GM18499 (cell line): ENCODE results near the gene MOB1A.
A peak's percentile ranks its signal among the peaks of the same experiment; 100 is the strongest.
"Not testable (repeated sequence)": the region's sequence is repeated elsewhere in the genome, so short reads cannot be mapped to it uniquely, and the experiment has no call there.

ENCODE experiments used
- ATAC-seq: cut with Tn5 transposase; IDR thresholded peaks from one replicate; pipeline ENCODE4 v1.9.1; 2021; ENCODE audit warnings: moderate number of reproducible peaks; ENCODE audit not compliant: insufficient read depth, unreplicated experiment

MOB1A gene

DNA sequence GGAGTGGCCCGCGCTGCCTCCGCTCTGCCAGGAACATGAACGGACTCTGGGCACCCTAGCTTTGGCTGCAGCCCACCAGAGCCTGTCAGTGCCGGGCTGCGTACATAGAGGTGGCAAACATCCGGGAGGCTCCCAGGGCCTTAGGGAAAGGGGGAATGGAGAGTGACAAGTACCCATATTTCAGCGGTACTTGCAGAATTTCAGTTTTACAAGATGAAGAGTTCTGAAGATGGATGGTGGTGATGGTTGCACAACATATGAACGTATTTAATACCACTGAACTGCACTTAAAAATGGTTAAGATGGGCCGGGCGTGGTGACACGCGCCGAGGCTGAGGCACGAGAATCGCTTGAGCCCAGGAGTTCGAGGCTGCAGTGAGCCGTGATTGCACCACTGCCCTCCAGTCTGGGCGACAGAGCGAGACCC lies 20.6 kb upstream of the MOB1A start:
- no peak for ATAC-seq

DNA sequence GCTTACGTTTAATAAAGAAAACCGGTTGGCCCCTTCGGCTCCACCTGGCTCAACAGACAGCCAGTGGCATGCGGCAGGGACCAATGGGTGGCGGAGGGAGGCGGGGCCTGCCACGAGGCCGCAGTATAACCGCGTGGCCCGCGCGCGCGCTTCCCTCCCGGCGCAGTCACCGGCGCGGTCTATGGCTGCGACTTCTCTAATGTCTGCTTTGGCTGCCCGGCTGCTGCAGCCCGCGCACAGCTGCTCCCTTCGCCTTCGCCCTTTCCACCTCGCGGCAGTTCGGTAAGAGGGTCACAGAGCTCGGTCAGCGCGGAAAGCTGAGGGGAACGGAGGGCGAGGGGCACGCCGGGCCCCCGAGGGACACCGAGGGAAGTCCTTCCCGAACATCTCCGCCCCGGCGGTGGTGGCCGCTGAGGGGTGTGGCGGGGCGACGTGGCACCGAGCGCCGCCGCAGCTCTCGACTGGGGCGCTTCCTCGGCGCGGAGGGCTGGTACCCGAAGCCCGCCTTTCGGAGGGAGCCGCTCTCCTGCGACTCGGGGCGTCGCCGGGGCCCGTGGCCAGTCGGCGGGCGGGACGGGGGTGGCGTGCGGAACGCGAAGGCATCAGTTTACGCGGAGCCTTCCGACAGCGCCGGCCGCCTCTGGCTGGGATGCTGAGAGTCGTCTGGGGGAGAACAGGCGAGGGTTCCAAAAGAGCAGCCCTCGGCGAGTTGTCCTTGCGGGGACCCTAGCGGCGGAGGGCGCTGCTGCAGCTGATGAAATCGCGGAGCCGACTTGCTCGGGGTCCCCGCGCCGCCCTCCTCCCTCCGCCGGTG lies 20.0 kb upstream of the MOB1A start, which contains the start of gene MTHFD2:
Gene MTHFD2 (plus strand): TSS at position 155 of the 814 bp plus-strand sequence. CDS start 27 bp downstream, at position 182.
- peak; percentile 81 for ATAC-seq

DNA sequence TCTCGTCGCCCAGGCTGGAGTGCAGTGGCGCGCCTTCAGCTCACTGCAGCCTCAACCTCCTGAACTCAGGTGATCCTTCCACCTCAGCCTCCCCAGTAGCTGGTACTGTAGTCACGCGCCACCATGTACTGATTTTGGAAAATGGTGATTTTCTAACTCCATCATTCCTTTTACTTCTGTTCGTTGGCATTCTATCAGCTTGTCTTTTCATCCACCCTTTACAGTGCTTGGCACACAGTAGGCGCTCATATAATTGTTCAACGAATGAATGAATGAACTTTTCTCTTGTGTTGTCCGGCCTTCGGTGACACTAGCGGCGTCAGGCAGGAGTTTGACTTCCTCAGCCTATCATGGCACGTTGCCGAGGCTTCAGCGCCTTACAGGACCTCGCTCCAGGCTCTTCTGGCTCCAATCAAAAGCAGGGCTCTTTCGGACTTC lies 19.4 kb upstream of the MOB1A start:
- ATAC-seq, result no peak

DNA sequence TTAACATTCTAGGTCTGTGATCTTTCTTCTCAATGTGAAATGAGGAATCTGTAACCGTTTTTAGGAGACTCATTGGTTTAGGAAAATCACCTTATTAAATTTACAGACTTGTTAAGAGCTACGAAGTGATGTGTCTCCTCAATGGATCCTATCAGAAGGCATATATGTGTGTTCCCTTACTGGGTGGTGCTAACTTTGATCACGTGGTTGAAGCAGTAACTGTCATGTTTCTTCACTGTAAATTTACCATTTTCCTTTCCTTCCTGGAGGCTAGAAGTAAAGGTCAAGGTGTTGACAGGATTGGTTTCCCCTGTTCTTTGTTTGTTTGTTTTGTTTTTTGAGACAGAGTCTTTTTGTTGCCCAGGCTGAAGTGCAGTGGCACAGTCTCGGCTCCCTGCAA lies 18.4 kb upstream of the MOB1A start:
- no peak for ATAC-seq

DNA sequence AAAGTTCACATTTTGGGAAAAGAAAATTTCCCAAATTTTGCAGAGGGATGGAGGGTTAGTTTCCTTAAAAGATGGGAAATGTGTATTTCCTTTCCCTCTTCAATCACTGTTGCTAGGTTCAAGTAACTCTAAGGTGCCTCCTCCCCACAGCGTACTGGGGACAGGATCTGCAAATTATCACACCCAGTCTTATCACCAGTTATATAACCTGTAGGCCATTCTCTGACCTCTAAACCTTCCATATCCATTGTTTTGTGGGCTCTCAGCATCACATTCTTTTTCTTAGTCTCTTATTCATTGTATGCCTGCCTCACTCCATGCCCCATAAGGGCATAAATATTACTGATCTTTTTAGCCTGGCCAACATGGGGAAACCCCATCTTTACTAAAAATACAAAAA lies 16.1 kb upstream of the MOB1A start:
- ATAC-seq, result no peak

DNA sequence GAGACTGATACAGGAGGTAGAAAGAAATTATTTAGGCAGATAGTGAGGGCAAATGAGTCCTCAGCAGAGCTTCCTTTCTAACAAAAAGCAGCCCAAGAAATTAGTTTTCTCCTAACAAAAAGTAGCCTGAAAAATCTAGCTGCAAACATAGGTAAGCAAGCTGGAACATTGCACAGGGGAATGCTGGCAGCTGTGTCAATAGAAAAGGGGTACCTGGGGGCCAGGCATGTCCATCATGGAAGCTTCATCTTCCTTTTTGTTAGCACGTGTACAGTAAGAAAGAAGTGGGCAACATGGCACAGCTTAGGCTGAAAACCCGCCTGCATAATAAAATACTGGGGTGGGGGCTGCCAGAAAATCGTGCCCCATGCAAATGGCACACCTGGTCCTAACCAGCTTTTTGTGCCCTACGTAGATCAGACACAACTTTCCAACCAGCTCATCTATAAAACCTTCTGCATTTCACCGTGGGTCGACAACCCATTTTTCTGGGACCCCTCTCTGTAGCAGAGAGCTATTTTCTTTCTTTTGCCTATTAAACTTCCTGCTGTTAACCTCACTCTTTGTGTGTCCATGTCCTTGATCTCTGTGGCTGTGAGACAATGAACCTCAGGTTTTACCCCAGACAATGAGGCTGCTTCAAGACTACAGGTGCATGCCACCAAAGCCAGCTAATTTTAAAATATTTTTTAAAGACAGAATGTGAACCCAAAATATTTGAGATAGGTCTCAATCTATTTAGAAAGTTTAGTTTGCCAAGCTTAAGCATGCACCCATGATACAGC lies 13.1 kb upstream of the MOB1A start:
- ATAC-seq, result no peak

DNA sequence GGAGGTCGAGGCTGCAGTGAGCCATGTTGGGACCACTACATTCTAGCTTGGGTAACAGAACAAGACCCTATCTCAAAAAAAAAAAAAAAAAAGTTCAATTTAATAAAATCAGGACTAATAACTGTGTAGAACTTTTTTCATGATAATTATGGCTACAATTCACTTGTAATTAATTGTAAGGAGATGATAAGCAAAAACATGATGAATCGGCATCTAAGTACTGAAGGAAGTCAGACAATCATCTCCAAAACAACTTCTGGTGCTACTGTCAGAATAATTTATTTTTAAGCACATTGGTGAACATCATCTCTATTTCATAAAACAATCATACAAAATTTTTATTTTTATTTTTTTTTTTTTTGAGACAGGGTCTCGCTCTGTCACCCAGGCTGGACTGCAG lies 10.0 kb upstream of the MOB1A start:
- ATAC-seq, result no peak

DNA sequence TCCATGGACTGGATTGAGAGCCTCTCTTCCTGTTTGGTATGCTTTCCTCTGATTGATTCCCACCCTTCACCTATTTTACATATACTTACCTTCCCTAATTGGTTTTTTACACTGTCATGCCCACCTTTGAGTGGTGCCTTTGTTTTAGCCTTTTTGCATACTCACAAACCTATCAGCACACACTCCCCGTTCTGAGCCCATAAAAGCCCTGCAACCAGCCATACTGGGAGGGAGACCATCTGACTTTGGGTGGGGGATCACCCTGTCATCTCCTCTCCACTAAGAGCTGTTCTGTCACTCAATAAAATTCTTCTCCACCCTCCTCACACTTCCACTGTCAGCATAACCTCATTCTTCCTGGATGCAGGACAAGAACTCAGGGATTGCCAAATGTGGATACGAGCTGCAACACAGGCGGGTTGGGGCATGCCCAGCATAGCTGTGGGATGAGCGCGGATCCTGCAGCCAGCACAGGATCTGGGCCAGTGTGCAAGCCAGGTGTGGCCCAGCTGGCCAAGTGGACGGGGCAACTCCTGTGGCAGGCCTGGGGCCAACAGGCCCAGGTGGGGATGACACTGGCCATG lies 9.4 kb upstream of the MOB1A start:
- no peak for ATAC-seq

DNA sequence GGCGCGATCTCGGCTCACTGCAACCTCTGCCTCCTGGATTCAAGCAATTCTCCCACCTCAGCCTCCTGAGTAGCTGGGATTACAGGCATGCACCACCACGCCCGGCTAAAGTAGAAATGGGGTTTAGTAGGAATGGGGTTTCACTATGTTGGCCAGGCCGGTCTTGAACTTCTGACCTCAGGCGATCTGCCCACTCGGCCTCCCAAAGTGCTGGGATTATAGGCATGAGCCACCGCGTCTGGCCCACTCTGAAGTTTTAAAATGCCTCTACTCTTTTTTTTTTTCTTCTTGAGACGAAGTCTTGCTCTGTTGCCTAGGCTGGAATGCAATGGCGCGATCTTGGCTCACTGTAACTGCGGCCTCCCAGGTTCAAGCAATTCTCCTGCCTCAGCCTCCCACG lies 8.0 kb upstream of the MOB1A start:
- ATAC-seq, result not testable (repeated sequence)

DNA sequence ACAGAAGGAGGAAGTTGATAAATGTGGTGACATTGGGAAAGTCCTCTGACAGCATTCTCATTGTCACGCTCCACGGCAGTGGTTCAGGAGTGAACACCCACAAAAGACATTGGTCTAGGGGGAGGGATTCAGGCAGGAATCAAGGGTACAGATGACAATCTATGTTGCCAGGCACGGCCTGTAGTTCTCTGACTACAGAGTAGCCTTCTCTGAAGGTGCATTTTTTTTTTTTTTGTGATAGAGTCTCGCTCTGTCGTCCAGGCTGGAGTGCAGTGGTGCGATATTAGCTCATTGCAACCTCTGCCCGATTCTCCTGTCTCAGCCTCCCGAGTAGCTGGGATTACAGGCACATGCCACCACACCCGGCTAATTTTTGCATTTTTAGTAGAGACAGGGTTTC lies 7.4 kb upstream of the MOB1A start:
- peak; percentile 63 for ATAC-seq

DNA sequence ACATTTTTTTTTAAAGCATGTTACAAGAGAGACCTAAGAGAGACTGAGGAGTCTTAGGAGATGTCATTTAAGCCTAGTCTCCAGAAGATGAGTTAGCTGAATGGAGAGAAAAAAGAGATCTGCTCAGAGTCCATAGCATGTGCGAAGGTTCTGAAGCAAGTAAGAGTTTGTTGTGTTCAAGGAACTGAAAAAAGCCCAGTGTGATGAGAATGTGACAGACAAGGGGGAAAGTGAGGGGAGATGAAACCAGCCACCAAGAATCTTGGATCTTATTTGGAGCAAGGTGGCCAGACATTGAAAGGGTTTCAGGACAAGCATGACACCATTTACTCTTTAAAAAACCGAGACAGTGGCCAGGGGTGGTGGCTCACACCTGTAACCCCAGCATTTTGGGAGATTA lies 5.2 kb upstream of the MOB1A start:
- ATAC-seq, result no peak

DNA sequence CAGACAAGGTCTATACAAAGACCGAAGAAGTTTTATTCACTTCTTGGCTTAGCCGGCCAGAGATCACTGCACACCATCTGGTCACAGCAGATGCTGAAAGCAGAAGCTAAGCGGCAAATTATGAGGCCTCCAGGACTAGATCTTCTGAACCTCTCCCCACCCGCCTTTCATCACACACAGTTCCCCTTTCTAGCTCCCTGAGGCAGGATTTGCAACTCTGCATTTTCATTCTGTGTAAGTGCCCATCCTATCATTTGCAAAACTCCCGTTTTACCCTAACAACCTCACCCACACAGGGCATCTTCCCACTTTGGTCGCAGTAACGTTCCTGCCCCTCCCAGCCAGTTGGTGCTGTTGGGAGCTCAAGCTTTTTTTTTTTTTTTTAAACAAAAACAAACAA lies 3.1 kb upstream of the MOB1A start:
- no peak for ATAC-seq

DNA sequence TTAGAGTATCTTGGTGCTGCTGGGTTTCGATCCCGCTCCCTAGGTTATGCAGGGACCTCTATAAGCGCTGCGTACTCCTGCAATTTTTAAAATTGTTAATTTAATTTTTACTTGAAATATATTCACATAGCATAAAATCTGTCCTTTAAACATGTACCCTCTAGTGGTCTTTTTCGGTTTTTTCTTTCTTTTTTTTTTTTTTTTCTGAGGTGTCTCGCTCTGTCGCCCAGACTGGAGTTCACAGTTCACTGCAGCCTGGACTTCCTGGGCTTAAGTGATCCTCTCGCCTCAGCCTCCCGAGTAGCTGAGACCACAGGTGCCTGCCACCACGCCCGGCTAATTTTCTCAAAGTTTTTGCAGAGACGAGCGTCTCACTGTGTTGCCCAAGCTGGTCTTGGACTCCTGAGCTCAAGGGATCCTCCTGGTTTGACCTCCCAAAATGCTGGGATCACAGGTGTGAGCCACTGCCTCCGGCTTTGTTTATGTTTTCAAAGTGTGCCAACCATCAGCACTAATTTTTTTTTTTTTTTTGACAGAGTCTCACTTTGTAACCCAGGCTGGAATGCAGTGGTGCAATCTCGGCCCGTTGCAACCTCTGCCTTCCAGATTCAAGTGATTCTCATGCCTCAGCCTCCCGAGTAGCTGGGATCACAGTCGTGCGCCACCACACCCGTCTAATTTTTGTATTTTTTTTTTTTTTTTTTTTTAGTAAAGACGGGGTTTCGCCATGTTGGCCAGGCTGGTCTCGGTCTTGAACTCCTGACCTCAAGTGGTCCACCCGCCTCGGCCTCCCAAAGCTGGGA lies 585 bp upstream of the MOB1A start:
- peak; percentile 4 for ATAC-seq

DNA sequence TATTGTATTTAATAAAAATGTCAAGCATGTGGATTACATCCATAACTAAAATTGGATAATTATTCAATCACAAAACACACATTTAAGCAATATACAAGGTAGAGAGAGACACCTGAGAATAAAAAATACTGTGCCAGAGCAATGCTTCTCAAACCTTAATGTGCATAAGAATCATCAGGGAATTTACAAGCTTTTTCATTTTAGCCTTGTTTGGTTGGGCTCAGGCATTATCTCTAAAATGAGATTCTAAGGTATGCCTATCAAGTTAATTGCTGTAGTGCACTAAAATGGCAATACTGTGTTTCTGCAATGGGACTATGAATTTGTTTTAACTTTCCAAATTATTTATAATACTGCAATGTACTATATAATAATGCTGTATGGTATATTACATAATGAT lies 983 bp downstream of the MOB1A start:
- no peak for ATAC-seq

DNA sequence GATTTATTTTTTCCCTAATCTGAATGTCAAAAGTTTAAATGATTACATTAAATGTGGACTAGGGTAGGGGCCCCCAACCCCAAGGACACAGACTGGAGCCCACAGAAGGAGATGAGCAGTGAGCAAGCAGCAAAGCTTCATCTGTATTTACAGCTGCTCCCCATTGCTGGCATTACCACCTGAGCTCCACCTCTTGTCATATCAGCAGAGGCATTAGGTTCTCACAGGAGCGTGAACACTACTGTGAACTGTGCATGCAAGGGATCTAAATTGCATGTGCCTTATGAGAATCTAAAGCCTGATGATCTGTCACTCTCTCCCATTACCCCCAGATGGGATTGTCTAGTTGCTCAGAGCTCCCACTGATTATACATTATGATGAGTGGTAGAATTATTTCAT lies 3.8 kb downstream of the MOB1A start:
- ATAC-seq, result no peak

DNA sequence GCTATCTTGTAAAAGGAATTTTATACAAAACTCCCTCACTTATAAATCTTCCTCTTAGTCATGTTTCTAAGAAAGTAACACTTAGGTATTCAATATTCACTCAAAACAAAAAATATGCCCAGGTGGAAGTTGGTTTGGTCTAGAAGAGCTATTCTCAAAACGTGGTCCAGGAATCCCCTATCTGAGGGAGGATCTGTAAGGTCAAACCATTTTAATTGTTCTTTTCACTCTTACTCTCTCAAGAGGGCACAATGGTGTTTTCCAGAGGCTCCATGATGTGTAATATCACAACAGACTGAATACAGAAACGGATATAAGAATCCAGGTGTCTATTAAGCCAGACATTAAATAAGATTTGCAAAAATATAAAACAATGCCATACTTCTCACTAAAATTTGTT lies 9.9 kb downstream of the MOB1A start:
- ATAC-seq, result no peak

DNA sequence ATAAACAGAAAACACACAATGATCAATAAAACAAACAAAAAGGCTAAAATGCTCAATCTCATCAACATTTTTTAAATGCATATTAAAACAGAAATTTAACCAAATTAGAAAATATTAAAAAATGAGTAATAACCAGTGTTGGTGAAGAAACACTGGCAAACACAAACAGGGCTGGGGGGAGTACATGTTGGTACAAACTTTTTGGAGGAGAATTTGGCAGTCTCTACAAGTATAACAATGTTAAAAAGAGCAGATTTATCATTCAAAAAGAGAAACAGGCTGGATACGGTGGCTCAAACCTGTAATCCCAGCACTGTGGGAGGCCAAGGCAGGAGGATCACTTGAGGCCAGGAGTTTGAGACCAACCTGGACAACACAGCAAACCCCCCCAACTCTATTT lies 13.9 kb downstream of the MOB1A start:
- ATAC-seq, result no peak

DNA sequence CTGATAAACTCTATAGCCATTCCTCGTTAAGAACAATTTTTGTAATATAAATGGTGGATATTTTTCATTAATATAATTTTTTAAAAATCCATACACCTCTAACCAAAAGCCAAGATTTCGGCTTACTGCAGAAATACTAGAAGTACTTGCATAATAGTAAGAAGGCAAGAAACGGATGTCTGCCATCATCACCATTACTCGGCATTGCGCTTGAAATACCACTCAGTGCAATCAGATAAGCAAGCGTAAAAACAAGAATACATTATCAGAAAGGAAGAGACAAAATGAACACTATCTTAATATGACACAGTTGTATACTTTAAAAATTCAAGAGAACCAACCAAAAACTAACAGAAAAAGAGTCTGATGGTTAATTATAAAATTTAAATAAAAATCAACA lies 15.7 kb downstream of the MOB1A start:
- ATAC-seq, result no peak

DNA sequence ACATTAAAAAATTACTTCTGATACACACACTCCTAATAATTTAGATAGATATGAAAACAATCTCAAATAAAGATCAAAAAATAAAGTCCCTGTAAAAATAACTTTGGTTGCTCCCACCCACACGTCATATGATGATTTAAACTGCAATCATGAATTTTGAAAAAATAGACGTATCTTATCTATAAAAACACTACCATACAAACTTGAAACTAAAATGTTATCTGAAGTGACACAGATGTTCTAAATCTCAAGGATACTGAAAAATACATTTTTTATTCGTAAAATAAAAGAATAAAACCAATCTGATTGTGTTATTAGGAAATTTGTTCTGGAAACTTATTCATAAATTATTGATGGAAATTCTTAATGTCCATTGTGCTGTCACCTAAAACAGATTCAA lies 22.8 kb downstream of the MOB1A start:
- no peak for ATAC-seq

DNA sequence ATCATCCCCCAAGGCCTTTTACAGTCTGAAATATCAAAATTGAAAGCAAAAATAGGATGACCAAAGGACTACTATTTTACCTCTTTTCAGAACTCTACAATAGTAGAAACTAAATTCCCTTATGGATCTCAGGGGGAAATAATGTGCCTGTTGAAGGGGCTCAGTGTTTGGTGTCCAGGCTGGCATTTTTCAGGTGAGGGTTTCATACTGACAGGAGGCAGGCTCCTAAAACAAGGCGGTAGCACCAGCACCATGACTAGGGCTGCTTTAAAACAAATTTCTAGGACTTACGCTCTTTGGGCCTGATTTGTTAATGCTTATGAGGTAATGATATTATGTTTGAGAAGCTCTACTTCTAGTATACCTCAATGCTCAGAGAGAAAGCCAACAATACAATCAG lies 25.7 kb downstream of the MOB1A start:
- ATAC-seq, result no peak
